ENCODE data around the gene GAD1. TPM values are rescaled to one million over a fixed set of nuclear protein-coding genes. Genes with fewer than 3 reads are reported as not detected.

GAD1 gene
- total RNA-seq, 1 experiment from 2014 or later = 0.21 TPM

Other genes with a start within 250 kb of the GAD1 start
- 4.3 and 5.2 TPM in 2 replicates for gene SP5, start 101.5 kb upstream of the GAD1 start, total RNA-seq (2014; rRNA removed; shearing (Covaris generic))
- not detected in 2 replicates for gene ERICH2, start 46.5 kb upstream of the GAD1 start, total RNA-seq (2014; rRNA removed; shearing (Covaris generic))
- gene GORASP2, start 112.4 kb downstream of the GAD1 start, total RNA-seq (2014; rRNA removed; shearing (Covaris generic)) = 18.8 and 45.2 TPM in 2 replicates